ENCODE data around the gene NIBAN1. TPM values are rescaled to one million over a fixed set of nuclear protein-coding genes. Genes with fewer than 3 reads are reported as not detected.

Gene NIBAN1
- total RNA-seq, 1 donor from 2014 or later, result 33.3 TPM

GRCh38 chr1:184990204-184990603, 15.9 kb upstream of the NIBAN1 start:
- Histone ChIP-seq H3K36me3 (no peaks in the 10 kb centered on the region), H3K4me1 (no peaks in the 10 kb centered on the region), H3K27me3 (no peaks in the 10 kb centered on the region), H3K9me3 (no peaks in the 10 kb centered on the region), H3K4me3 (no peak overlapping the region), H3K27ac (no peak overlapping the region)
- DNase-seq (no peak), ATAC-seq (no peak)
- no peak for TF ChIP-seq CTCF (IDR thresholded peaks at IDR 0.05)
- intact Hi-C loops (cut with DNase I), result no loop called here

DNA sequence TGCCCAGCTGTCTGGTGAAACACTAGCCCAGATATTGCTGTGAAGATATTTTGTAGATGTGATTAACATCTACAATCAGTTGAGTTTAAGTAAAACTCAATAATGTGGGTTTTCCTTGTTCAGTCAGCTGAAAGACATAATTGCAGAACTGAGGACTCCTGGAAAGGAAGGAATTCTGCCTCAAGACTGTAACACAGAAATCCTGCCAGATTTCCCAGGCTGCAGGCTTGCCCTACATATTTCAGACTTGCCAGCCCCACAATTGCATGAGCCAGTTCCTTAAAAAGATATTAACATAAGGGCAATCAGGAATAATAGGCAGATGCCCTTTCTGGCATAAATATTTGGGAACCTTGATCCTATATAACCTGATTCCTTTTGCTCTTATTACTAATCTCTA, 14.2 kb upstream of the NIBAN1 start:
- H3K27ac ChIP-seq, result no peak overlapping the region
- ATAC-seq (no peak), DNase-seq (no peak)
- H3K36me3 ChIP-seq, result no peaks in the 10 kb centered on the region
- no peaks in the 10 kb centered on the region for H3K4me1 ChIP-seq
- no peaks in the 10 kb centered on the region for H3K9me3 ChIP-seq
- intact Hi-C loops (cut with DNase I), result no loop called here
- H3K4me3 ChIP-seq, result no peak overlapping the region
- H3K27me3 ChIP-seq, result no peaks in the 10 kb centered on the region
- no peak for TF ChIP-seq CTCF (IDR thresholded peaks at IDR 0.05)

DNA sequence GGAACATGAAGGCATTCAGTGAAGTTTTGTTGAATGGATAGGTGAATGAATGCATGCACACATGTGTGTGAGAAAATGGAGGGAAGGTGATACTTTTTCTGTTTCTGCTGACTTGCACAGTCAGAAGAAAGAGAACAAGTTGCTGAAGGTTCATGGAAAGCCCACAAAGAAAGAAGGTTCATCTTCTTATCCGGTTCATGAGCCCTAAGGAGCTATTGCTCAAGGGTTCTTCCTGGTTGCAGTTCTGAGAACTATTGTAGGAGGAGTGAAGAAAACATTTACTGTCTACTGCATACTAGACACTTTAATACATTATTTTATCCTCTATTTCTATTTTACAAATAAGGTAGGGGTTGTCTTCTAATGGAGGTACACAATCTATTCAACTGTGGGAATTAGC, 13.4 kb upstream of the NIBAN1 start:
- ATAC-seq (peak; percentile 45), DNase-seq (no peak)
- Histone ChIP-seq H3K36me3 (no peaks in the 10 kb centered on the region), H3K9me3 (no peaks in the 10 kb centered on the region), H3K4me3 (no peak overlapping the region), H3K27ac (no peak overlapping the region), H3K4me1 (no peaks in the 10 kb centered on the region), H3K27me3 (no peaks in the 10 kb centered on the region)
- TF ChIP-seq CTCF (IDR thresholded peaks at IDR 0.05), result no peak
- intact Hi-C loops (cut with DNase I), result no loop called here

DNA sequence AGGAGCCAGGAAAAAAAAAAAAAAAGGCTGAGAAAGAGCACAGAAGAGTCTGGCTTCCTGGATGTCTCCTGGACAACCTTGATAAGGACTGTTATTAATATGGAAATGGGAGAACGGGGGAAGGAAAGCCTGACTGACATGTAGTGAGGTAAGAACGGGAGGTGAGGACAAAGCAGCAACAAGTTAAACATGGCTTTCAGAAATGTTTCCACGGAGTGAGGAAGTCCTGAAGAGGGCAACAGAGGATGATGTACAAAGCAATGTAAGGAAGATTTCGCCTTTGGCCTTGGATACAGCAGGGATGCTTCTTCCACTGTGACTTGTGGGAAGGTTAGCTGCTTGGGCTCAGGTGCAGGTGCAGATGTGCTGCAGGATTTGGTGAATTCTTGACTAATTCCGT, 11.9 kb upstream of the NIBAN1 start:
- Histone ChIP-seq H3K4me3 (no peak overlapping the region), H3K9me3 (no peaks in the 10 kb centered on the region), H3K27me3 (no peaks in the 10 kb centered on the region), H3K4me1 (no peaks in the 10 kb centered on the region), H3K36me3 (no peaks in the 10 kb centered on the region), H3K27ac (no peak overlapping the region)
- no peak for DNase-seq
- intact Hi-C loops (cut with DNase I), result no loop called here
- no peak for ATAC-seq
- TF ChIP-seq CTCF (IDR thresholded peaks at IDR 0.05), result no peak

GRCh38 chr1:184982002-184982954, 8.0 kb upstream of the NIBAN1 start:
- no peak overlapping the region for H3K4me3 ChIP-seq
- no peaks in the 10 kb centered on the region for H3K4me1 ChIP-seq
- H3K27ac ChIP-seq, result no peak overlapping the region
- H3K36me3 ChIP-seq, result no peaks in the 10 kb centered on the region
- peak; percentile 93 for TF ChIP-seq CTCF (IDR thresholded peaks at IDR 0.05)
- DNase-seq, result peak; percentile 85
- no peaks in the 10 kb centered on the region for H3K9me3 ChIP-seq
- intact Hi-C loops (cut with DNase I), result no loop called here
- H3K27me3 ChIP-seq, result no peaks in the 10 kb centered on the region
- ATAC-seq, result peak; percentile 100

Measured in upper lobe of right lung (tissue), 1 donor.